ENCODE data around the gene ACTR8. TPM values are rescaled to one million over a fixed set of nuclear protein-coding genes. Genes with fewer than 3 reads are reported as not detected.

Gene ACTR8
- total RNA-seq, 1 experiment from 2014 or later, result 35.2 TPM

DNA sequence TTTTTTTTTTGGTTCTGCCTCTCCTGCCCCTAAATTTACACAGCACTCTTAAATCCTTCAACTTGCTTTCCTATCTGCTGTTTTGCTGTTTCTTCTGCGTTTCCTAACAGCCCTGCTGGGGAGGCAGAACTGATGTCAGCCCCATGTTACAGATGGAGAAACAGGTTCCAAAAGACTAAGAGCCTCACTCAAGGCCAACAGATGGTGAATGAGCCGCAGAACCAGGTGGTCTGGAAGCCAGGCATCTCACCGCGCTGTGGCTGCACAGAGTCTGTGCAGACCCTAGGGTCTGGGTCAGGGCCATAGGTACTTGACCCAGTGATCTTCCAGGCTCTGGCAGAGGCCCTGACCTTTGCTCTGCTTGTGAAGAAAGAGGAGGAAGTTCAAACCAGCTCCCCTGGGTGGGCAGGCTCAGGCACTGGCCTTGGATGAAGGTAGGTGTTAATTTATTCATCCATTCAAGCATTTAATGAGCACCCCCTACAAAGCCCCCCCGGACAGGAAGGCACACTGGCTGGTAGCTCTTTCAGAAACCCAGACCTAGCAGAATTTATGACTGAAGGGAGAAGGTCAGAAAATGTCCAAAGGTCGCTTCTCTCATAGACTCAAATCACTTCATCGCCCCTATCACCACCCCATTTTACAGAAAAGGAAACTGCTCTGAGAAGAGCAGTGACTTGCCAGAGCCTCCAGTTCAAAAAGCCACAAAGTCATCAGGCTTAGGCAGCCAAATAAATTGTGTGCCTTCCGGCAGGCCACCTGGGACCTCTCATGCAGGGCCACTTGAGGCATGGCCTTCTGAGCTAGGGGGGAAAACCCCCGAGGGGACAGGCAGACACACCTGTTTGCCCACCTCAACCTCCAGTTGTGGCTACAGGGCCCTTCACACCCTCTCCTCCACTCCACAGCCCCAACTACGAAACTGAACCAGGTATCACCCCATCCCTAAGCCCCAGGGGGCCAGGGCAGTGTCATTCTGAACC lies 38.5 kb downstream of the ACTR8 start:
- peak overlapping the region; percentile 89 for H3K4me3 Mint-ChIP-seq (ENCODE audit: unreplicated experiment)
- BruUV-seq (replicated peaks), result no TSS peak

DNA sequence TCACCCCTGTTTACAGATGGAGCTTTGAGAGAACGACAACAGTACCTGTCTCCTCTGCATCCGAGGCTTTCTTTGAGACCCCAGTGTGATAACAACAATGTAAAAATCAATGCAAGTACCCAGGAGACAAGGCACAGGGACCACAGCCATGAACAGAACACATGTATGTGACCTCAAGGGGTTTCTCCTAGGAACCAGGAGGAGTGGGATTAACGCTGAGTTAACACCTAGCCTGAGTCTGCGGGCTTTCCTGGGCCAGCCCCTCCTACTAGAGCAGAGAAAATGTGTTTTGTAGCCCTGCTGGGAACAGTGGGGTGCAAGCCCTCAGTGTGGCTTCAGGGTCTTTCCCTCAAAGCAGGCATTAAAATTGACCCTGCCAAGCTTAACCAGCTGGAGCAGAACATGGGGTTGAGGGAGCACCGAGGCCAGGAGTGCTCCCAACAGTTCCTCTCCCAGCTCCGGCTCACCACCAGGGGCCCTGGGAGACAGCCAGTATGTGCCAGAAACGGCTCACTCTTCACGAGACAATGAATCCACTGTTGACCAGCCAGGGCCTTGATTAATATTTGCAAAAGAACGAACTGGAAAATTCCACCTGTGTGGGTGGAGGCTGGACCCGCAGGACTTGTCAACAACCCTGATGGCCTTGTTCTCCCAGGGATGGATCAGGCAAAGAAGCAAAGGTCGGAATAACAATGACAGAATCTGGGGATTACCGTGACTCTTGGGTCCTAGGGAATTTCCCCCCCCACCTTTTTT lies 39.3 kb downstream of the ACTR8 start:
- Mint-ChIP-seq H3K4me3 (ENCODE audit: unreplicated experiment) (peak overlapping the region; percentile 89), H3K4me1 (ENCODE audit: low read depth, unreplicated experiment) (peaks cover 10% of the 10 kb centered on the region), H3K27ac (ENCODE audit: unreplicated experiment) (peak overlapping the region; percentile 93), H3K36me3 (ENCODE audit: insufficient read depth, unreplicated experiment) (peaks cover 28% of the 10 kb centered on the region), H3K27me3 (ENCODE audit: insufficient read depth, unreplicated experiment) (no peaks in the 10 kb centered on the region), H3K9me3 (ENCODE audit: unreplicated experiment) (no peaks in the 10 kb centered on the region)
- DNase-seq, result peak; percentile 88 to 91
- Histone ChIP-seq H3K27me3 (replicated peaks; ENCODE audit: control insufficient read depth, insufficient read depth, low read length) (no peaks in the 10 kb centered on the region), H3K4me1 (peaks cover 32% of the 10 kb centered on the region), H3K36me3 (ENCODE audit: control insufficient read depth, insufficient read depth, low read length) (no peaks in the 10 kb centered on the region), H3K9me3 (no peaks in the 10 kb centered on the region), H3K4me3 (ENCODE audit: low read depth, low read length) (no peak overlapping the region)
- CTCF ChIA-PET, result interaction anchor here (0.6 to 1.1 kb wide), 2 partner anchors 49 to 127 kb away, joined by 3 read pairs; partner anchors contain the start of gene SELENOK
- POLR2A ChIA-PET, result no interaction called here
- BruUV-seq (replicated peaks), result no TSS peak
- TF ChIP-seq, protein P1, sequence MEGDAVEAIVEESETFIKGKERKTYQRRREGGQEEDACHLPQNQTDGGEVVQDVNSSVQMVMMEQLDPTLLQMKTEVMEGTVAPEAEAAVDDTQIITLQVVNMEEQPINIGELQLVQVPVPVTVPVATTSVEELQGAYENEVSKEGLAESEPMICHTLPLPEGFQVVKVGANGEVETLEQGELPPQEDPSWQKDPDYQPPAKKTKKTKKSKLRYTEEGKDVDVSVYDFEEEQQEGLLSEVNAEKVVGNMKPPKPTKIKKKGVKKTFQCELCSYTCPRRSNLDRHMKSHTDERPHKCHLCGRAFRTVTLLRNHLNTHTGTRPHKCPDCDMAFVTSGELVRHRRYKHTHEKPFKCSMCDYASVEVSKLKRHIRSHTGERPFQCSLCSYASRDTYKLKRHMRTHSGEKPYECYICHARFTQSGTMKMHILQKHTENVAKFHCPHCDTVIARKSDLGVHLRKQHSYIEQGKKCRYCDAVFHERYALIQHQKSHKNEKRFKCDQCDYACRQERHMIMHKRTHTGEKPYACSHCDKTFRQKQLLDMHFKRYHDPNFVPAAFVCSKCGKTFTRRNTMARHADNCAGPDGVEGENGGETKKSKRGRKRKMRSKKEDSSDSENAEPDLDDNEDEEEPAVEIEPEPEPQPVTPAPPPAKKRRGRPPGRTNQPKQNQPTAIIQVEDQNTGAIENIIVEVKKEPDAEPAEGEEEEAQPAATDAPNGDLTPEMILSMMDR (IDR thresholded peaks at IDR 0.05; ENCODE audit: insufficient read depth in 1 of 2, low read depth in 1 of 2, low read length in 1 of 2, severe bottlenecking in 1 of 2, unreplicated experiment in 1 of 2), result peak; percentile 23 to 83
- intact Hi-C loops (cut with micrococcal nuclease; ENCODE audit: unreplicated experiment), result loop anchor here (10.0 kb wide), 1 partner anchor 118 kb away; no protein-coding TSS in a partner anchor

More for the DNA sequence above, 38.5 kb downstream of the ACTR8 start:
- Histone ChIP-seq H3K9me3 (no peaks in the 10 kb centered on the region), H3K4me3 (ENCODE audit: low read depth, low read length) (peak overlapping the region; percentile 81), H3K36me3 (ENCODE audit: control insufficient read depth, insufficient read depth, low read length) (no peaks in the 10 kb centered on the region), H3K27me3 (replicated peaks; ENCODE audit: control insufficient read depth, insufficient read depth, low read length) (no peaks in the 10 kb centered on the region), H3K4me1 (peaks cover 32% of the 10 kb centered on the region)
- no peaks in the 10 kb centered on the region for H3K9me3 Mint-ChIP-seq (ENCODE audit: unreplicated experiment)
- no peak for DNase-seq
- ChIA-PET CTCF (interaction anchor here (1.1 kb wide), 1 partner anchor 48 kb away, joined by 3 read pairs; the partner anchor contains the start of gene SELENOK), POLR2A (interaction anchor here (2.8 kb wide), 1 partner anchor 48 kb away, joined by 14 read pairs; the partner anchor contains the start of gene SELENOK)
- intact Hi-C loops (cut with micrococcal nuclease; ENCODE audit: unreplicated experiment), result loop anchor here (10.0 kb wide), 1 partner anchor 119 kb away; no protein-coding TSS in a partner anchor
- no peaks in the 10 kb centered on the region for H3K27me3 Mint-ChIP-seq (ENCODE audit: insufficient read depth, unreplicated experiment)
- H3K36me3 Mint-ChIP-seq (ENCODE audit: insufficient read depth, unreplicated experiment), result peaks cover 23% of the 10 kb centered on the region
- peak overlapping the region; percentile 93 for H3K27ac Mint-ChIP-seq (ENCODE audit: unreplicated experiment)
- H3K4me1 Mint-ChIP-seq (ENCODE audit: low read depth, unreplicated experiment), result peaks cover 11% of the 10 kb centered on the region
- TF ChIP-seq, protein P1 (IDR thresholded peaks at IDR 0.05; ENCODE audit: insufficient read depth in 1 of 2, low read depth in 1 of 2, low read length in 1 of 2, severe bottlenecking in 1 of 2, unreplicated experiment in 1 of 2), result no peak

DNA sequence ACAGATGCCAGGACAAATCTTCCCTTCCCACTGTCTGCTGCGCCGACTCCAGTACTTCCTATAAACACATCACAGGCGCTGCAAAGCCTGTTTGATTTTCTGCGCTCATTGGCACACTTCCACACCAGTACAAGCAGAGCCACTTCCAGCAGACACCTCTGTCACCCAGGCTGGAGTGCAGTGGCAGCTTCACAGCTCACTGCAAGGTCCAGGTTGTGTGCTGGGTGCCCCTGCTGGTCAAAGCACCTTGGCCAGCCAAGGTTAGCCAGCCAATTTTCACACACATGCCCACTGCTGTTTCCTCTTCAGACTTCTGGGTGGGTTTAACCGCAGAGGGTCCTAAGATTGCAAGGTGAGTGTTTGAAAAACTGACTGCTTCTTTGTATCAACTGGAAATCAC lies 40.7 kb downstream of the ACTR8 start:
- TF ChIP-seq, protein P1 (IDR thresholded peaks at IDR 0.05; ENCODE audit: insufficient read depth in 1 of 2, low read depth in 1 of 2, low read length in 1 of 2, severe bottlenecking in 1 of 2, unreplicated experiment in 1 of 2), result peak; percentile 10 to 24
- no TSS peak for BruUV-seq (replicated peaks)
- DNase-seq, result no peak
- Mint-ChIP-seq H3K36me3 (ENCODE audit: insufficient read depth, unreplicated experiment) (peaks cover 32% of the 10 kb centered on the region), H3K27ac (ENCODE audit: unreplicated experiment) (no peak overlapping the region), H3K9me3 (ENCODE audit: unreplicated experiment) (no peaks in the 10 kb centered on the region), H3K4me1 (ENCODE audit: low read depth, unreplicated experiment) (peaks cover 10% of the 10 kb centered on the region), H3K4me3 (ENCODE audit: unreplicated experiment) (no peak overlapping the region), H3K27me3 (ENCODE audit: insufficient read depth, unreplicated experiment) (no peaks in the 10 kb centered on the region)
- intact Hi-C loops (cut with micrococcal nuclease; ENCODE audit: unreplicated experiment), result loop anchor here (10.0 kb wide), 1 partner anchor 116 kb away; no protein-coding TSS in a partner anchor
- Histone ChIP-seq H3K4me1 (peaks cover 32% of the 10 kb centered on the region), H3K9me3 (no peaks in the 10 kb centered on the region), H3K4me3 (ENCODE audit: low read depth, low read length) (no peak overlapping the region), H3K36me3 (ENCODE audit: control insufficient read depth, insufficient read depth, low read length) (0 out of 2 replicates have a peak, but pooled peaks cover 1% of the 10 kb centered on the region), H3K27me3 (replicated peaks; ENCODE audit: control insufficient read depth, insufficient read depth, low read length) (no peaks in the 10 kb centered on the region)
- ChIA-PET POLR2A (no interaction called here), CTCF (interaction anchor here (0.7 kb wide), 1 partner anchor 434 kb away, joined by 3 read pairs; no protein-coding TSS in a partner anchor)

All from Caco-2 (cell line).